ENCODE data around the gene TYW1B.
"Not testable (repeated sequence)": the region's sequence is repeated elsewhere in the genome, so short reads cannot be mapped to it uniquely, and the experiment has no call there.

Gene TYW1B

DNA sequence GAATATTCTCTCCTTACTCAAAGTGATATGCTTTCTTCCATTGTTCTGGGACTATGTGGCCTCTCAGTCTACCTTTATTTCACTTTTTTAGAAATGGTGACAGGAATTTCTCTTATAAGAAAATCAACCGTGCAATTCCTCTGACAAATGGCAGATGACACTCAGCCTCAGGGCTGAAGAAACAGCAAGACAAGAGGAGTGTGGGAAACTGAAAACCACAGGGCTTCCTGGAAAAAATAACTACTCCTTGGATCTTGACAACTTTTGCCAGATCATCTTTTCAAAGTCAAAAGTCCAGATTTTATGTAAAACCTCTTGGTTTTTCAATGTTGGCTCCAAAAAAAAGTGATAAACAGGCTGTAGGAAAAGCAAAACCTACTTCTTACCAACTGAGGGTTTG lies 121.5 kb downstream of the TYW1B start:
- Mint-ChIP-seq H3K4me1 (ENCODE audit: low read depth) (peaks cover 2% of the 10 kb centered on the region), H3K36me3 (ENCODE audit: low read depth) (peaks cover 59% of the 10 kb centered on the region), H3K27ac (no peak overlapping the region), H3K9me3 (peaks cover 5% of the 10 kb centered on the region), H3K4me3 (no peak overlapping the region), H3K27me3 (no peaks in the 10 kb centered on the region)
- no peak for DNase-seq

GRCh38 chr7:72705693-72706092 lies 122.3 kb downstream of the TYW1B start:
- DNase-seq; H3K27ac Mint-ChIP-seq; H3K9me3 Mint-ChIP-seq; H3K4me1 Mint-ChIP-seq (ENCODE audit: low read depth); H3K4me3 Mint-ChIP-seq; H3K27me3 Mint-ChIP-seq: not testable (repeated sequence)
- H3K36me3 Mint-ChIP-seq (ENCODE audit: low read depth), result peaks cover 55% of the 10 kb centered on the region

- no peaks in the 10 kb centered on the region for H3K27me3 Mint-ChIP-seq
- H3K9me3 Mint-ChIP-seq, result peaks cover 5% of the 10 kb centered on the region
- H3K27ac Mint-ChIP-seq, result no peak overlapping the region
- DNase-seq, result no peak
- H3K36me3 Mint-ChIP-seq (ENCODE audit: low read depth), result peaks cover 50% of the 10 kb centered on the region
- H3K4me1 Mint-ChIP-seq (ENCODE audit: low read depth), result peaks cover 2% of the 10 kb centered on the region
- no peak overlapping the region for H3K4me3 Mint-ChIP-seq
Measured at GRCh38 chr7:72704894-72705293, 123.1 kb downstream of the TYW1B start.

DNA sequence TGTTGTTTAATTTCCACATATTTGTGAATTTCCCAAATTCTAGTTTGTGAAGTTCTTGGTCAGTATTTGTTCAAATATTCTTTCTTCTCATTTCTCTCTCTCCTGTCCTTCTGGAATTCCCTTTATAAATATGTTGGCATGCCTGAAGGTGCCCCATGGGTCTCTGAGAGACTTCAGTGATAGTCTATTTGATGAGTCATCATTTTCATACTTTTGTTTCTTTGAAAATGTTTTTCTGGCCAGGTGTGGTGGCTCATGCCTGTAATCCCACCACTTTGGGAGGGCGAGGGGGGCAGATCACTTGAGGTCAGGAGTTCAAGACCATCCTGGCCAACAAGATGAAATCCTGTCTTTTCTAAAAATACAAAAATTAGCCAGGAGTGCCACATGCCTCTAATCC lies 127.5 kb downstream of the TYW1B start:
- H3K9me3 Mint-ChIP-seq; H3K27me3 Mint-ChIP-seq; H3K27ac Mint-ChIP-seq; DNase-seq; H3K4me3 Mint-ChIP-seq; H3K4me1 Mint-ChIP-seq (ENCODE audit: low read depth): not testable (repeated sequence)
- H3K36me3 Mint-ChIP-seq (ENCODE audit: low read depth), result peaks cover 19% of the 10 kb centered on the region

GRCh38 chr7:72697066-72697465 lies 130.9 kb downstream of the TYW1B start:
- not testable (repeated sequence) for DNase-seq; H3K4me1 Mint-ChIP-seq (ENCODE audit: low read depth); H3K27me3 Mint-ChIP-seq; H3K27ac Mint-ChIP-seq; H3K4me3 Mint-ChIP-seq; H3K9me3 Mint-ChIP-seq
- peaks cover 34% of the 10 kb centered on the region for H3K36me3 Mint-ChIP-seq (ENCODE audit: low read depth)

- H3K27me3 Mint-ChIP-seq, H3K27ac Mint-ChIP-seq: not testable (repeated sequence)
- H3K36me3 Mint-ChIP-seq (ENCODE audit: low read depth), result peaks cover 32% of the 10 kb centered on the region
Measured at GRCh38 chr7:72696643-72697042, 131.4 kb downstream of the TYW1B start.

GRCh38 chr7:72695482-72695881 lies 132.5 kb downstream of the TYW1B start:
- H3K27me3 Mint-ChIP-seq, DNase-seq: not testable (repeated sequence)

More at GRCh38 chr7:72696643-72697042, 131.4 kb downstream of the TYW1B start:
- not testable (repeated sequence) for DNase-seq; H3K4me1 Mint-ChIP-seq (ENCODE audit: low read depth); H3K9me3 Mint-ChIP-seq; H3K4me3 Mint-ChIP-seq

GRCh38 chr7:72691442-72691841 lies 136.6 kb downstream of the TYW1B start:
- H3K4me1 Mint-ChIP-seq (ENCODE audit: low read depth); H3K27me3 Mint-ChIP-seq; H3K4me3 Mint-ChIP-seq; H3K27ac Mint-ChIP-seq; DNase-seq; H3K9me3 Mint-ChIP-seq: not testable (repeated sequence)
- H3K36me3 Mint-ChIP-seq (ENCODE audit: low read depth), result peaks cover 43% of the 10 kb centered on the region

More at GRCh38 chr7:72695482-72695881, 132.5 kb downstream of the TYW1B start:
- H3K27ac Mint-ChIP-seq, result peak overlapping the region; percentile 70
- H3K4me3 Mint-ChIP-seq; H3K9me3 Mint-ChIP-seq; H3K4me1 Mint-ChIP-seq (ENCODE audit: low read depth): not testable (repeated sequence)
- H3K36me3 Mint-ChIP-seq (ENCODE audit: low read depth), result peaks cover 31% of the 10 kb centered on the region

GRCh38 chr7:72690177-72690576 lies 137.8 kb downstream of the TYW1B start:
- H3K27me3 Mint-ChIP-seq; H3K4me1 Mint-ChIP-seq (ENCODE audit: low read depth); H3K4me3 Mint-ChIP-seq; DNase-seq; H3K9me3 Mint-ChIP-seq; H3K27ac Mint-ChIP-seq: not testable (repeated sequence)
- peaks cover 41% of the 10 kb centered on the region for H3K36me3 Mint-ChIP-seq (ENCODE audit: low read depth)

GRCh38 chr7:72689344-72689743 lies 138.7 kb downstream of the TYW1B start:
- not testable (repeated sequence) for H3K4me3 Mint-ChIP-seq; H3K4me1 Mint-ChIP-seq (ENCODE audit: low read depth); H3K27ac Mint-ChIP-seq; DNase-seq; H3K27me3 Mint-ChIP-seq; H3K9me3 Mint-ChIP-seq
- H3K36me3 Mint-ChIP-seq (ENCODE audit: low read depth), result peaks cover 36% of the 10 kb centered on the region

GRCh38 chr7:72681211-72681610 lies 146.8 kb downstream of the TYW1B start:
- not testable (repeated sequence) for H3K9me3 Mint-ChIP-seq, H3K4me3 Mint-ChIP-seq, H3K27me3 Mint-ChIP-seq

DNA sequence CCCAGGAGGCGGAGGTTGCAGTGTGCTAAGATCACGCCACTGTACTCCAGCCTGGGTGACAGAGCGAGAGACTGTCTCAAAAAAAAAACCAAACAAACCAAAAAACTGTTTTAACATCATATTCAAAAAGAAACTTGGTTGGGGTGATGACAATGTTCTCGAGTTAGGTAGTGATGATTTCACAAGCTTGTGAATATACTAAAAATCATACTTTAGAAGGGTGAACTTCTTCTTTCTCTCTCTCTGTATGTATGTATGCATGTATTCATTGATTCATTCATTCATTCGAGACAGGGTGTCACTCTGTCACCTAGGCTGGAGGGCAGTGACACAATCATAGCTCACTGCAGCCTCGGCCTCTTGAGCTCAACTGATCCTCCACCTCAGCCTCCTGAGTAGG lies 151.1 kb downstream of the TYW1B start:
- H3K4me1 Mint-ChIP-seq (ENCODE audit: low read depth); DNase-seq; H3K4me3 Mint-ChIP-seq; H3K27me3 Mint-ChIP-seq; H3K9me3 Mint-ChIP-seq: not testable (repeated sequence)
- H3K27ac Mint-ChIP-seq, result peak overlapping the region; percentile 73
- H3K36me3 Mint-ChIP-seq (ENCODE audit: low read depth), result peaks cover 44% of the 10 kb centered on the region

More at GRCh38 chr7:72681211-72681610, 146.8 kb downstream of the TYW1B start:
- not testable (repeated sequence) for H3K27ac Mint-ChIP-seq, DNase-seq
- Mint-ChIP-seq H3K36me3 (ENCODE audit: low read depth) (peaks cover 39% of the 10 kb centered on the region), H3K4me1 (ENCODE audit: low read depth) (peaks cover 28% of the 10 kb centered on the region)

GRCh38 chr7:72676086-72676690 lies 151.8 kb downstream of the TYW1B start:
- not testable (repeated sequence) for DNase-seq; H3K4me3 Mint-ChIP-seq; H3K27me3 Mint-ChIP-seq; H3K27ac Mint-ChIP-seq; H3K9me3 Mint-ChIP-seq; H3K4me1 Mint-ChIP-seq (ENCODE audit: low read depth)
- H3K36me3 Mint-ChIP-seq (ENCODE audit: low read depth), result peaks cover 38% of the 10 kb centered on the region

DNA sequence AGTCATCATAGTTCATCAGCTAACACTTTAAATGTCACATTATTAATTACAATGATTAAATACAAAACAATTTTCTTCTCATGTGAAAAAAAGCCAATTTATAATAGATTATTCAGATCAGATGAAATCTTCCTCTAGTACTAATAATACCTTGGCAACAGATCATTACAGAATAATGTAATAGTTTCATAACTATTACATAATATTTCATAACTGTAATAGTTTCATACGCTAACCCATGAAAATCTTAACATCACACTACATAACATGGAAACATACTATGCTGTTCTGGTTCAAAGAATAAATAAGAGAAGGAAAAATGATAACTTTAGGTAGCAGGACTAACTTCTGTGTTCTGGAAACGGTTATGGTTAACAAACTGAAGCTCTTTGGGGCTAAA lies 152.3 kb downstream of the TYW1B start:
- not testable (repeated sequence) for H3K27me3 Mint-ChIP-seq; H3K4me3 Mint-ChIP-seq; H3K27ac Mint-ChIP-seq; H3K4me1 Mint-ChIP-seq (ENCODE audit: low read depth); DNase-seq; H3K9me3 Mint-ChIP-seq
- peaks cover 37% of the 10 kb centered on the region for H3K36me3 Mint-ChIP-seq (ENCODE audit: low read depth)

DNA sequence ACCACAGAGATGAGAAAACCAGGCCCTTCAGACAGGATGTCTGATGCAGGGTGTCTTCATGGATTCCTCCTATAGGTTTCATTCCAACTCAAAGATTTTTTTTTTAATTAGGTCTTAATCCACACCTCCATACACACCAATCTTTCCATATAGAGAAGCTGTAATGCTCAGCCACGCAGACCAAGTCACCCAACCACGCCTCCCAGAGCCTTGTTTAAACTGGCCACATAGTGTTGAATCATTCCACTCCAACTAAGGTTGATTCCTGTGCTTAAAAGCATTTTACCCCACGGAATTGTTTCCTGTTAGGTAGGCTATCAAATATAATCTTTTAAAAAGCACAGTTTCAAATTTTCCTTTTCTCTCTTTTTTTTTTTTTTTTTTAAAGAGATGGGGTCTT lies 153.6 kb downstream of the TYW1B start:
- H3K4me1 Mint-ChIP-seq (ENCODE audit: low read depth), result peaks cover 6% of the 10 kb centered on the region
- no peak overlapping the region for H3K4me3 Mint-ChIP-seq
- no peaks in the 10 kb centered on the region for H3K9me3 Mint-ChIP-seq
- peaks cover 29% of the 10 kb centered on the region for H3K36me3 Mint-ChIP-seq (ENCODE audit: low read depth)
- no peak for DNase-seq
- H3K27me3 Mint-ChIP-seq, result no peaks in the 10 kb centered on the region
- no peak overlapping the region for H3K27ac Mint-ChIP-seq

GRCh38 chr7:72670850-72671249 lies 157.2 kb downstream of the TYW1B start:
- H3K27ac Mint-ChIP-seq; DNase-seq; H3K4me1 Mint-ChIP-seq (ENCODE audit: low read depth); H3K4me3 Mint-ChIP-seq; H3K9me3 Mint-ChIP-seq; H3K27me3 Mint-ChIP-seq: not testable (repeated sequence)
- H3K36me3 Mint-ChIP-seq (ENCODE audit: low read depth), result peaks cover 25% of the 10 kb centered on the region
